SK-N-SH treated with all-trans-retinoic acid at 6 μM for 48 hours (cell line): ENCODE data around the gene ASB9.

Experiments used
- RARB ChIP-seq: fragments of 250-450 bp; sonication (Bioruptor Pico); IDR thresholded peaks from 2 replicates; pipeline ENCODE4 v1.8.0; 2021; ENCODE audit warnings: mild to moderate bottlenecking, moderate library complexity
- TCF4 ChIP-seq: fragments of 250-450 bp; sonication (Bioruptor Pico); IDR thresholded peaks from 2 replicates; pipeline ENCODE4 v1.8.0; 2021; ENCODE audit warnings: mild to moderate bottlenecking, moderate library complexity, borderline replicate concordance
- TOX ChIP-seq: fragments of 250-450 bp; sonication (Bioruptor Pico); IDR thresholded peaks from 2 replicates; pipeline ENCODE4 v1.8.0; 2021; ENCODE audit warnings: mild to moderate bottlenecking, moderate library complexity, borderline replicate concordance
- TSHZ2 ChIP-seq: fragments of 250-450 bp; sonication (Bioruptor Pico); IDR thresholded peaks from 2 replicates; pipeline ENCODE4 v1.5.0; 2020; ENCODE audit warnings: mild to moderate bottlenecking, moderate library complexity
- ZFP30 ChIP-seq: fragments of 450-650 bp; formaldehyde crosslinking; IDR thresholded peaks from 2 replicates; pipeline ENCODE4 v1.5.0; 2022; ENCODE audit warnings: mild to moderate bottlenecking, moderate library complexity

GRCh38 chrX:15319075-15319474, 49.2 kb upstream of the ASB9 start:
- TF ChIP-seq TOX (no peak), RARB (CRISPR knock-in tag) (no peak), TCF4 (no peak), TSHZ2 (CRISPR knock-in tag) (no peak), ZFP30 (CRISPR knock-in tag) (no peak)
